ENCODE results near the gene VWA5B1.

- TF ChIP-seq EZH2phosphoT487 (IDR thresholded peaks at IDR 0.05; ENCODE audit: unreplicated experiment) (no peak), EZH2 (IDR thresholded peaks at IDR 0.05; ENCODE audit: low read depth, unreplicated experiment) (no peak), CTCF (conservative IDR thresholded peaks at IDR 0.05; ENCODE audit: low read depth in 2 of 2) (no peak), POLR2AphosphoS5 (IDR thresholded peaks at IDR 0.05; ENCODE audit: low read depth) (no peak), NANOG (IDR thresholded peaks at IDR 0.05; ENCODE audit: borderline replicate concordance) (no peak), ZNF331 (CRISPR knock-in tag; IDR thresholded peaks at IDR 0.05; ENCODE audit: low read depth) (no peak), JUNB (IDR thresholded peaks at IDR 0.05; ENCODE audit: unreplicated experiment) (no peak), CREB1 (CRISPR knock-in tag; IDR thresholded peaks at IDR 0.05; ENCODE audit: low read depth) (no peak)
- TF ChIP-seq, protein P1, sequence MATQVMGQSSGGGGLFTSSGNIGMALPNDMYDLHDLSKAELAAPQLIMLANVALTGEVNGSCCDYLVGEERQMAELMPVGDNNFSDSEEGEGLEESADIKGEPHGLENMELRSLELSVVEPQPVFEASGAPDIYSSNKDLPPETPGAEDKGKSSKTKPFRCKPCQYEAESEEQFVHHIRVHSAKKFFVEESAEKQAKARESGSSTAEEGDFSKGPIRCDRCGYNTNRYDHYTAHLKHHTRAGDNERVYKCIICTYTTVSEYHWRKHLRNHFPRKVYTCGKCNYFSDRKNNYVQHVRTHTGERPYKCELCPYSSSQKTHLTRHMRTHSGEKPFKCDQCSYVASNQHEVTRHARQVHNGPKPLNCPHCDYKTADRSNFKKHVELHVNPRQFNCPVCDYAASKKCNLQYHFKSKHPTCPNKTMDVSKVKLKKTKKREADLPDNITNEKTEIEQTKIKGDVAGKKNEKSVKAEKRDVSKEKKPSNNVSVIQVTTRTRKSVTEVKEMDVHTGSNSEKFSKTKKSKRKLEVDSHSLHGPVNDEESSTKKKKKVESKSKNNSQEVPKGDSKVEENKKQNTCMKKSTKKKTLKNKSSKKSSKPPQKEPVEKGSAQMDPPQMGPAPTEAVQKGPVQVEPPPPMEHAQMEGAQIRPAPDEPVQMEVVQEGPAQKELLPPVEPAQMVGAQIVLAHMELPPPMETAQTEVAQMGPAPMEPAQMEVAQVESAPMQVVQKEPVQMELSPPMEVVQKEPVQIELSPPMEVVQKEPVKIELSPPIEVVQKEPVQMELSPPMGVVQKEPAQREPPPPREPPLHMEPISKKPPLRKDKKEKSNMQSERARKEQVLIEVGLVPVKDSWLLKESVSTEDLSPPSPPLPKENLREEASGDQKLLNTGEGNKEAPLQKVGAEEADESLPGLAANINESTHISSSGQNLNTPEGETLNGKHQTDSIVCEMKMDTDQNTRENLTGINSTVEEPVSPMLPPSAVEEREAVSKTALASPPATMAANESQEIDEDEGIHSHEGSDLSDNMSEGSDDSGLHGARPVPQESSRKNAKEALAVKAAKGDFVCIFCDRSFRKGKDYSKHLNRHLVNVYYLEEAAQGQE (IDR thresholded peaks at IDR 0.05; ENCODE audit: unreplicated experiment): no peak
These were observed 55.8 kb downstream of the VWA5B1 start for GRCh38 chr1:20346433-20346832.

All from GM23338 (cell line).